GM12801 (cell line): ENCODE data around the gene B4GALT6.

ENCODE experiments used
- CTCF ChIP-seq: IDR thresholded peaks from one replicate; pipeline ENCODE4 v1.5.1; 2011; ENCODE audit warnings: control low read depth; ENCODE audit not compliant: insufficient read length; ENCODE audit errors: extremely low read depth

B4GALT6 gene

GRCh38 chr18:31626409-31626808 is 58.0 kb downstream of the B4GALT6 start:
- no peak for TF ChIP-seq CTCF

- no peak for TF ChIP-seq CTCF
Measured at GRCh38 chr18:31624892-31625640, 59.3 kb downstream of the B4GALT6 start.

GRCh38 chr18:31619291-31619690 is 65.1 kb downstream of the B4GALT6 start:
- no peak for TF ChIP-seq CTCF

- no peak for TF ChIP-seq CTCF
Measured at GRCh38 chr18:31618801-31619200, 65.6 kb downstream of the B4GALT6 start.

GRCh38 chr18:31617031-31617717 is 67.2 kb downstream of the B4GALT6 start:
- TF ChIP-seq CTCF = no peak

- TF ChIP-seq CTCF = no peak
Measured at GRCh38 chr18:31616586-31616985, 67.8 kb downstream of the B4GALT6 start.

GRCh38 chr18:31614044-31614443 is 70.3 kb downstream of the B4GALT6 start:
- TF ChIP-seq CTCF = no peak
